SK-N-MC (cell line): Measurements from ENCODE around the gene DYNLT2.

Source experiments
- EZH2 ChIP-seq: fragments of 200-600 bp; sonication (generic); IDR thresholded peaks from one replicate; pipeline ENCODE4 v1.6.1; 2017; ENCODE audit warnings: antibody characterized with exemption
- FOXP2 ChIP-seq: optimal IDR thresholded peaks from 2 replicates; pipeline ENCODE3; 2011; ENCODE audit warnings: mild to moderate bottlenecking, moderate library complexity; ENCODE audit not compliant: insufficient read depth; ENCODE audit errors: extremely low read length, control extremely low read depth
- POLR2AphosphoS5 ChIP-seq: IDR thresholded peaks from 2 replicates; pipeline ENCODE4 v1.6.1; 2012; ENCODE audit warnings: mild to moderate bottlenecking, low read depth, low read length, borderline replicate concordance

DNA sequence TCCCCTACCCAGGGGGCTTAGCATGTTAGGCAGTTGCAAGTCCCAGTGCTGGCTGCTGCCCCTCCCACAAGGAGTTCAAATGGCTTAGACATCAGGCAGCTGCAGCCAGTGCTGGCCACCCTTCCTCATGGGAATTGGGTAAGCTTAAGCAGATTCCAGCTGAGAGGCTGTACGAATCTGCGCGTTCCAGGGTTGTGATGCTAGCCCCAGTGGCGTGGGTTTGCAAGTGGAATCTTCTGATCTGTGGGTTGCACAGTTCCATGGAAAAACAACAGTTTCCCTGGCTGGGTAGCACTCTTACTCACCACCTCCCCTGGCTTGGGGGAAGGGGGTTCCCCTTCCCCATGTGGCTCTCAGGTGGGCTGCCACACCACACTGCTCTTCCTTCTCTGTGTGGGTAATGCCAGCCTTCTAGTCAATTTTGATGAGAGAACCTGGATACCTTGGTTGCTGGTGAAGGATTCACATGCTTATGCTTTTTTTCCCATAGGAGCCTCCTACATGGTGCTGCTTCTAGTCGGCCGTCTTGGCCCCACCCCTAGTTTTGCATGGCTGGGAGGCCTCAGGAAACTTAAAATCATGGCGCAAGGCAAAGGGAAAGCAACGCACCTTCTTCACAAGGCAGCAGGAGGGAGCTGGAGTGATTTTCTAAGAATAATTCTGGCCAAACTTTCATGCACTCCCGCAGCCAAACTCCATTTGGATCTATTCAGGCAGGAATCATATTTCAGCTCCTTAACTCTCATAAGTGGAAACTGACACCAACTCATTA, 13.0 kb downstream of the DYNLT2 start:
- TF ChIP-seq EZH2 (no peak), POLR2AphosphoS5 (no peak), FOXP2 (no peak)
